ENCODE data around the gene MGAT5B. TPM values are rescaled to one million over a fixed set of nuclear protein-coding genes. Genes with fewer than 3 reads are reported as not detected.

Gene MGAT5B
- under 1 TPM; 0.12 to 0.18 TPM for total RNA-seq

DNA sequence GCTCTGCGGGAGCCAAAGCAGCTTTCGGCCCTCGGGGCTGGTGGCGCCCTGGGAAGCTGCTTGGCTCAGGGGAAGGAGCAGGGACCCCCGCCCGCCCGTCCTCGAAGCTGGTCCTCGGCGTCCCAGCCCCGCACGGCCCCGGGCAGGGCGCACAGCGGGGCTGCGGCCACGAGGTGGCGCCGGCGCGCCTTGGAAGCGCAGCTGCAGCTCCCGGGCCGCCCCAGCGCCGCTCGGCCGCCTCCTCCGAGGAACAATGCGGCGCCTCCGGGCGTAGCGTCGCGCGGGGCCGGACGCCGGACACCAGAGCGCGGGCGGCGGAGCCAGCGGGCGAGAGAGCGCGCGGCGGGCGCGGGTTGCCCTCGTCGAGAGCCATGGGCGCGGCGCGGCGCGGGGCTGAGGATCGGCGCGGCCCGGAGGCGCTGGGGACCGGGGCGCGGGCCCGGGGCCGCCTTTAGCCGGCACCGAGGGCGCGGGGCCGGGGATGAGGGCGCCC, at the start of gene MGAT5B:
Gene MGAT5B, plus strand, starts transcription at position 229 of the 493 bp plus-strand sequence. CDS start 626 bp downstream, outside the sequence.
- DNase-seq: peak; percentile 87
- Mint-ChIP-seq H3K27ac (no peak within 1 kb of the TSS), H3K27me3 (peaks cover 29% of the 10 kb centered on the region), H3K9me3 (no peaks in the 10 kb centered on the region), H3K4me3 (peak within 1 kb of the TSS; percentile 61), H3K36me3 (no peaks in the 10 kb centered on the region), H3K4me1 (peaks cover 7% of the 10 kb centered on the region)

GRCh38 chr17:76820039-76820438, 48.2 kb upstream of the MGAT5B start:
- no peak for DNase-seq
- Mint-ChIP-seq H3K27ac (no peak overlapping the region), H3K9me3 (no peaks in the 10 kb centered on the region), H3K4me1 (peaks cover 7% of the 10 kb centered on the region), H3K27me3 (no peaks in the 10 kb centered on the region), H3K36me3 (no peaks in the 10 kb centered on the region), H3K4me3 (no peak overlapping the region)

- no peak for DNase-seq
- no peak overlapping the region for H3K4me3 Mint-ChIP-seq
- H3K9me3 Mint-ChIP-seq: no peaks in the 10 kb centered on the region
- H3K36me3 Mint-ChIP-seq: no peaks in the 10 kb centered on the region
- no peak overlapping the region for H3K27ac Mint-ChIP-seq
- H3K27me3 Mint-ChIP-seq: no peaks in the 10 kb centered on the region
- peaks cover 7% of the 10 kb centered on the region for H3K4me1 Mint-ChIP-seq
Measured at GRCh38 chr17:76820561-76820960, 47.6 kb upstream of the MGAT5B start.

- Mint-ChIP-seq H3K36me3 (no peaks in the 10 kb centered on the region), H3K27ac (no peak overlapping the region), H3K27me3 (no peaks in the 10 kb centered on the region), H3K4me3 (no peak overlapping the region), H3K4me1 (no peaks in the 10 kb centered on the region), H3K9me3 (no peaks in the 10 kb centered on the region)
- DNase-seq: no peak
Measured at GRCh38 chr17:76822184-76822778, 45.9 kb upstream of the MGAT5B start.

GRCh38 chr17:76824093-76824492, 44.1 kb upstream of the MGAT5B start:
- Mint-ChIP-seq H3K36me3 (no peaks in the 10 kb centered on the region), H3K4me1 (no peaks in the 10 kb centered on the region), H3K27ac (no peak overlapping the region), H3K27me3 (no peaks in the 10 kb centered on the region), H3K9me3 (no peaks in the 10 kb centered on the region), H3K4me3 (no peak overlapping the region)
- DNase-seq: no peak

- H3K4me1 Mint-ChIP-seq: no peaks in the 10 kb centered on the region
- no peaks in the 10 kb centered on the region for H3K27me3 Mint-ChIP-seq
- H3K4me3 Mint-ChIP-seq: no peak overlapping the region
- no peak overlapping the region for H3K27ac Mint-ChIP-seq
- DNase-seq: no peak
- no peaks in the 10 kb centered on the region for H3K36me3 Mint-ChIP-seq
- no peaks in the 10 kb centered on the region for H3K9me3 Mint-ChIP-seq
Measured at GRCh38 chr17:76826330-76827068, 41.7 kb upstream of the MGAT5B start.

DNA sequence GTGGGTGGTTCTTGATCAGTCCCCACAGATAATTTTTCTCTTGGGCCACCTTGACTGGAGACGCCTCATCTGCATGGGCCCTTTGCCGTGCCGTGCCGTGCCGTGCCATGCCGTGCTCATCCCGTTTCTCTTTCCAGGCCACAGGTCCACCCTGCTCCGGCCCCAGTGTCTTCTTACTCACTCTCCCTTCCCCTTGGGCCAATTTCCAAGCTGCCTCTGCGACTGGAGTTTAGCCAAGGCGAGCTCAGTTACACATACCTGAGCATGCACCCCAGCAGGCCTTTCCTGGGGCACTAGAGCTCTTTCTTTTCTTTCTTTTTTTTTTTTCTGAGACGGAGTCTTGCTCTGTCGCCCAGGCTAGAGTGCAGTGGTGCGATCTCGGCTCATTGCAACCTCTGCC, 40.5 kb upstream of the MGAT5B start:
- no peak overlapping the region for H3K27ac Mint-ChIP-seq
- no peaks in the 10 kb centered on the region for H3K4me1 Mint-ChIP-seq
- no peak for DNase-seq
- H3K9me3 Mint-ChIP-seq: no peaks in the 10 kb centered on the region
- H3K4me3 Mint-ChIP-seq: no peak overlapping the region
- no peaks in the 10 kb centered on the region for H3K27me3 Mint-ChIP-seq
- no peaks in the 10 kb centered on the region for H3K36me3 Mint-ChIP-seq

DNA sequence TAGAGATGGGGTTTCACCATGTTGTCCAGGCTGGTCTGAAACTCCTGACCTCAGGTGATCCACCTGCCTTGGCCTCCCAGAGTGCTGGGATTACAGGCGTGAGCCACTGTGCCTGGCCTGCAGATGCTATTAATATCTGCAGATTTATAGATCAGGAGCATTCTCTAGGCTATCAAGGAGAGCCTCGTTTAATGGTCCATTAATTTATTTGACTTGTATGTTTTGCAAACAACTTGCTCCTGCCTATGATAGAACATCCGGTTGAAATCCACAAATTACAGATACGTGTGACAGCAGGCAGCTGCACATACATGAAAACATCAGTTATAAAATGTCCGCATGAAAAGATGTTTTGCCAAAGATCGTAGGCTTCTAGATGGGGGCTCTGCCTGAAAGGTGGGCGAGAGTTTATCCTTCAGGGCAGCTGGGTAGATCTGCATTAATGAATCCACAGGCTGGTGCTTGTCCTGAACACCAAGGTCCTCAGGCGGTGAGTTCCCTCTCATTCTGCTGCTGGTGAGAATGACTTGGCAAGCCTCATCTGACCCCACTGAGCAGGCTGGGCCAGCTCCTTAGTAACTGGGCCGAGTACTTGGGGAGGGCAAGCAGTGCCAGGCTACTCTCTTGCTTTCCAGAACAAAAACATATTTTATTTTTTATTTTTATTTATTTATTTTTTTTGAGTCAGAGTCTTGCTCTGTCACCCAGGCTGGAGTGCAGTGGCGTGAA, 37.1 kb upstream of the MGAT5B start:
- Mint-ChIP-seq H3K4me1 (no peaks in the 10 kb centered on the region), H3K4me3 (no peak overlapping the region), H3K27ac (no peak overlapping the region), H3K36me3 (no peaks in the 10 kb centered on the region), H3K9me3 (no peaks in the 10 kb centered on the region), H3K27me3 (no peaks in the 10 kb centered on the region)
- DNase-seq: no peak

- no peaks in the 10 kb centered on the region for H3K27me3 Mint-ChIP-seq
- H3K4me3 Mint-ChIP-seq: no peak overlapping the region
- DNase-seq: no peak
- no peaks in the 10 kb centered on the region for H3K9me3 Mint-ChIP-seq
- H3K36me3 Mint-ChIP-seq: no peaks in the 10 kb centered on the region
- no peak overlapping the region for H3K27ac Mint-ChIP-seq
- H3K4me1 Mint-ChIP-seq: no peaks in the 10 kb centered on the region
Measured at GRCh38 chr17:76833034-76833644, 35.1 kb upstream of the MGAT5B start.

- no peak overlapping the region for H3K4me3 Mint-ChIP-seq
- H3K27me3 Mint-ChIP-seq: no peaks in the 10 kb centered on the region
- no peak for DNase-seq
- no peak overlapping the region for H3K27ac Mint-ChIP-seq
- H3K4me1 Mint-ChIP-seq: no peaks in the 10 kb centered on the region
- H3K36me3 Mint-ChIP-seq: no peaks in the 10 kb centered on the region
- no peaks in the 10 kb centered on the region for H3K9me3 Mint-ChIP-seq
Measured at GRCh38 chr17:76833747-76834146, 34.5 kb upstream of the MGAT5B start.

GRCh38 chr17:76834870-76835269, 33.3 kb upstream of the MGAT5B start:
- DNase-seq: no peak

DNA sequence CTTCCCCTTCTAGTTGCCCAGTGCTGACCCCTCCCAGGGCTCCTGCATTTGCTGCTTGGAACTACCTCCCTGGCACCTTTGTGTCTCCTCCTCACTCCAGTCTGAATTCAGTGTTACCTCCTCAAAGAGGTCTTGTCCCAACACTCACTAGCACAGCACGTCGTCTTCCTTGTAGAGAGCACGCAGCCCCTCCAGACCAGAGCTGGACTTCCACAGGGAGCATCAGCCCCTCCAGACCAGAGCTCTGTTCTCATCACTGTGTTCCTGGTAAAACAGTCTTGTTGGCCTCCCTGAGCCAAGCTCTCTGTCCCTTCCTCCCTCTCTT, 27.8 kb upstream of the MGAT5B start:
- Mint-ChIP-seq H3K27me3 (peaks cover 50% of the 10 kb centered on the region), H3K9me3 (no peaks in the 10 kb centered on the region), H3K27ac (no peak overlapping the region), H3K4me3 (no peak overlapping the region), H3K36me3 (no peaks in the 10 kb centered on the region), H3K4me1 (peaks cover 9% of the 10 kb centered on the region)
- no peak for DNase-seq

More at GRCh38 chr17:76834870-76835269, 33.3 kb upstream of the MGAT5B start:
- peaks cover 5% of the 10 kb centered on the region for H3K4me1 Mint-ChIP-seq
- peaks cover 5% of the 10 kb centered on the region for H3K27me3 Mint-ChIP-seq
- no peak overlapping the region for H3K4me3 Mint-ChIP-seq
- H3K27ac Mint-ChIP-seq: no peak overlapping the region
- H3K9me3 Mint-ChIP-seq: no peaks in the 10 kb centered on the region
- no peaks in the 10 kb centered on the region for H3K36me3 Mint-ChIP-seq

- H3K4me3 Mint-ChIP-seq: no peak overlapping the region
- peaks cover 9% of the 10 kb centered on the region for H3K4me1 Mint-ChIP-seq
- no peak overlapping the region for H3K27ac Mint-ChIP-seq
Measured at GRCh38 chr17:76840884-76841775, 27.1 kb upstream of the MGAT5B start.

GRCh38 chr17:76841776-76842405, 26.3 kb upstream of the MGAT5B start:
- no peaks in the 10 kb centered on the region for H3K9me3 Mint-ChIP-seq
- H3K36me3 Mint-ChIP-seq: no peaks in the 10 kb centered on the region
- no peak overlapping the region for H3K27ac Mint-ChIP-seq
- no peak overlapping the region for H3K4me3 Mint-ChIP-seq
- H3K27me3 Mint-ChIP-seq: peaks cover 57% of the 10 kb centered on the region
- H3K4me1 Mint-ChIP-seq: peaks cover 9% of the 10 kb centered on the region
- no peak for DNase-seq

More at GRCh38 chr17:76840884-76841775, 27.1 kb upstream of the MGAT5B start:
- peaks cover 51% of the 10 kb centered on the region for H3K27me3 Mint-ChIP-seq
- no peaks in the 10 kb centered on the region for H3K36me3 Mint-ChIP-seq
- no peaks in the 10 kb centered on the region for H3K9me3 Mint-ChIP-seq
- no peak for DNase-seq

All from activated naive CD8-positive, alpha-beta T cell treated with anti-CD3 and anti-CD28 coated beads for 36 hours (primary cell).